ENCODE results near the gene TRIB2. TPM values are rescaled to one million over a fixed set of nuclear protein-coding genes. Genes with fewer than 3 reads are reported as not detected.
A peak's percentile ranks its signal among the peaks of the same experiment; 100 is the strongest.

Gene TRIB2
- total RNA-seq (39.4 TPM), polyA plus RNA-seq (69.8 TPM)
- long read RNA-seq, donor 1, full-length matches to known transcripts, result 1 of 1 reads
- long read RNA-seq, donor 1, partial matches to known transcripts, result 0 of 1 reads
- long read RNA-seq, donor 1, other reads (novel, unspliced or antisense), result 0 of 1 reads
- long read RNA-seq, donor 2, full-length matches to known transcripts, result 23 of 23 reads
- long read RNA-seq, donor 2, partial matches to known transcripts, result 0 of 23 reads
- long read RNA-seq, donor 2, other reads (novel, unspliced or antisense), result 0 of 23 reads
- long read RNA-seq, donor 3, full-length matches to known transcripts, result 14 of 14 reads
- long read RNA-seq, donor 3, partial matches to known transcripts, result 0 of 14 reads
- long read RNA-seq, donor 3, other reads (novel, unspliced or antisense), result 0 of 14 reads
- long read RNA-seq, donor 4, full-length matches to known transcripts, result 7 of 34 reads
- long read RNA-seq, donor 4, partial matches to known transcripts, result 27 of 34 reads
- long read RNA-seq, donor 4, other reads (novel, unspliced or antisense), result 0 of 34 reads
- long read RNA-seq, donor 5, full-length matches to known transcripts, result 14 of 74 reads
- long read RNA-seq, donor 5, partial matches to known transcripts, result 60 of 74 reads
- long read RNA-seq, donor 5, other reads (novel, unspliced or antisense), result 0 of 74 reads
- long read RNA-seq, donor 6, full-length matches to known transcripts, result 3 of 3 reads
- long read RNA-seq, donor 6, partial matches to known transcripts, result 0 of 3 reads
- long read RNA-seq, donor 6, other reads (novel, unspliced or antisense), result 0 of 3 reads
- long read RNA-seq, donor 7, full-length matches to known transcripts, result 7 of 7 reads
- long read RNA-seq, donor 7, partial matches to known transcripts, result 0 of 7 reads
- long read RNA-seq, donor 7, other reads (novel, unspliced or antisense), result 0 of 7 reads
- long read RNA-seq, donor 8, full-length matches to known transcripts, result 4 of 4 reads
- long read RNA-seq, donor 8, partial matches to known transcripts, result 0 of 4 reads
- long read RNA-seq, donor 8, other reads (novel, unspliced or antisense), result 0 of 4 reads
- long read RNA-seq, donor 9, full-length matches to known transcripts, result 9 of 9 reads
- long read RNA-seq, donor 9, partial matches to known transcripts, result 0 of 9 reads
- long read RNA-seq, donor 9, other reads (novel, unspliced or antisense), result 0 of 9 reads
- long read RNA-seq, donor 10, full-length matches to known transcripts, result 10 of 10 reads
- long read RNA-seq, donor 10, partial matches to known transcripts, result 0 of 10 reads
- long read RNA-seq, donor 10, other reads (novel, unspliced or antisense), result 0 of 10 reads

- peak within 1 kb of the TSS; percentile 92 to 94 for H3K4me3 ChIP-seq (ENCODE audit: low read length in 2 of 2)
- H3K36me3 ChIP-seq (ENCODE audit: control insufficient read depth in 2 of 2, insufficient read depth in 2 of 2, low read length in 1 of 2), result peaks cover 0 to under 1% of the 10 kb centered on the region in 2 donors
- H3K27ac ChIP-seq (ENCODE audit: low read depth in 1 of 2, low read length in 1 of 2), result peak within 1 kb of the TSS; percentile 94
- DNase-seq (ENCODE audit: low read depth in 6 of 9, low spot score in 9 of 9), result peak in 8 of 9 donors; percentile 69 to 96 (median 87)
- H3K9me3 ChIP-seq (ENCODE audit: control insufficient read depth in 2 of 2, insufficient read depth in 1 of 2, low read length in 1 of 2), result no peaks in the 10 kb centered on the region
- WGBS, result under 1% methylated on average over 90 of the region's 90 CpGs
- H3K27me3 ChIP-seq (ENCODE audit: control insufficient read depth in 2 of 2, insufficient read depth in 1 of 2, low read length in 1 of 2), result peaks cover 0 to 2% of the 10 kb centered on the region in 2 donors
- H3K4me1 ChIP-seq (ENCODE audit: control insufficient read depth in 2 of 2, insufficient read depth in 2 of 2, low read length in 2 of 2), result peaks cover 15 to 35% of the 10 kb centered on the region in 2 donors
Measured at GRCh38 chr2:12716282-12717190, at the start of gene TRIB2. Gene TRIB2 (plus strand): TSS chr2:12716936. CDS start chr2:12718308, 1,372 bp downstream.

- Histone ChIP-seq H3K36me3 (ENCODE audit: control insufficient read depth in 2 of 2, insufficient read depth in 2 of 2, low read length in 1 of 2) (no peaks in the 10 kb centered on the region), H3K4me1 (ENCODE audit: control insufficient read depth in 2 of 2, insufficient read depth in 2 of 2, low read length in 2 of 2) (no peaks in the 10 kb centered on the region), H3K27ac (ENCODE audit: low read depth in 1 of 2, low read length in 1 of 2) (no peak overlapping the region), H3K9me3 (ENCODE audit: control insufficient read depth in 2 of 2, insufficient read depth in 1 of 2, low read length in 1 of 2) (no peaks in the 10 kb centered on the region), H3K4me3 (ENCODE audit: low read length in 2 of 2) (no peak overlapping the region), H3K27me3 (ENCODE audit: control insufficient read depth in 2 of 2, insufficient read depth in 1 of 2, low read length in 1 of 2) (no peaks in the 10 kb centered on the region)
- DNase-seq (ENCODE audit: low read depth in 6 of 9, low spot score in 9 of 9), result no peak
- WGBS, result 93% methylated on average over 3 of the region's 3 CpGs
Measured at GRCh38 chr2:12669036-12669435, 47.7 kb upstream of the TRIB2 start.

GRCh38 chr2:12672711-12673315 is 43.9 kb upstream of the TRIB2 start:
- Histone ChIP-seq H3K27me3 (ENCODE audit: control insufficient read depth in 2 of 2, insufficient read depth in 1 of 2, low read length in 1 of 2) (no peaks in the 10 kb centered on the region), H3K9me3 (ENCODE audit: control insufficient read depth in 2 of 2, insufficient read depth in 1 of 2, low read length in 1 of 2) (no peaks in the 10 kb centered on the region), H3K36me3 (ENCODE audit: control insufficient read depth in 2 of 2, insufficient read depth in 2 of 2, low read length in 1 of 2) (no peaks in the 10 kb centered on the region), H3K4me3 (ENCODE audit: low read length in 2 of 2) (no peak overlapping the region), H3K27ac (ENCODE audit: low read depth in 1 of 2, low read length in 1 of 2) (no peak overlapping the region), H3K4me1 (ENCODE audit: control insufficient read depth in 2 of 2, insufficient read depth in 2 of 2, low read length in 2 of 2) (no peaks in the 10 kb centered on the region)
- DNase-seq (ENCODE audit: low read depth in 6 of 9, low spot score in 9 of 9), result no peak
- 94% methylated on average over 8 of the region's 8 CpGs for WGBS

GRCh38 chr2:12674644-12675328 is 42.0 kb upstream of the TRIB2 start:
- WGBS, result 95% methylated on average over 4 of the region's 4 CpGs
- Histone ChIP-seq H3K27me3 (ENCODE audit: control insufficient read depth in 2 of 2, insufficient read depth in 1 of 2, low read length in 1 of 2) (no peaks in the 10 kb centered on the region), H3K9me3 (ENCODE audit: control insufficient read depth in 2 of 2, insufficient read depth in 1 of 2, low read length in 1 of 2) (peaks cover 0 to 3% of the 10 kb centered on the region in 2 donors), H3K36me3 (ENCODE audit: control insufficient read depth in 2 of 2, insufficient read depth in 2 of 2, low read length in 1 of 2) (no peaks in the 10 kb centered on the region), H3K27ac (ENCODE audit: low read depth in 1 of 2, low read length in 1 of 2) (no peak overlapping the region), H3K4me3 (ENCODE audit: low read length in 2 of 2) (no peak overlapping the region), H3K4me1 (ENCODE audit: control insufficient read depth in 2 of 2, insufficient read depth in 2 of 2, low read length in 2 of 2) (no peaks in the 10 kb centered on the region)
- DNase-seq (ENCODE audit: low read depth in 6 of 9, low spot score in 9 of 9), result no peak

- peaks cover 0 to 3% of the 10 kb centered on the region in 2 donors for H3K9me3 ChIP-seq (ENCODE audit: control insufficient read depth in 2 of 2, insufficient read depth in 1 of 2, low read length in 1 of 2)
- H3K4me3 ChIP-seq (ENCODE audit: low read length in 2 of 2), result no peak overlapping the region
- 91% methylated on average over 7 of the region's 7 CpGs for WGBS
- no peak for DNase-seq (ENCODE audit: low read depth in 6 of 9, low spot score in 9 of 9)
- no peak overlapping the region for H3K27ac ChIP-seq (ENCODE audit: low read depth in 1 of 2, low read length in 1 of 2)
- no peaks in the 10 kb centered on the region for H3K27me3 ChIP-seq (ENCODE audit: control insufficient read depth in 2 of 2, insufficient read depth in 1 of 2, low read length in 1 of 2)
- H3K4me1 ChIP-seq (ENCODE audit: control insufficient read depth in 2 of 2, insufficient read depth in 2 of 2, low read length in 2 of 2), result no peaks in the 10 kb centered on the region
- H3K36me3 ChIP-seq (ENCODE audit: control insufficient read depth in 2 of 2, insufficient read depth in 2 of 2, low read length in 1 of 2), result no peaks in the 10 kb centered on the region
Measured at GRCh38 chr2:12675352-12675795, 41.4 kb upstream of the TRIB2 start.

- no peak for DNase-seq (ENCODE audit: low read depth in 6 of 9, low spot score in 9 of 9)
- Histone ChIP-seq H3K36me3 (ENCODE audit: control insufficient read depth in 2 of 2, insufficient read depth in 2 of 2, low read length in 1 of 2) (no peaks in the 10 kb centered on the region), H3K4me1 (ENCODE audit: control insufficient read depth in 2 of 2, insufficient read depth in 2 of 2, low read length in 2 of 2) (no peaks in the 10 kb centered on the region), H3K27ac (ENCODE audit: low read depth in 1 of 2, low read length in 1 of 2) (no peak overlapping the region), H3K9me3 (ENCODE audit: control insufficient read depth in 2 of 2, insufficient read depth in 1 of 2, low read length in 1 of 2) (peaks cover 0 to 3% of the 10 kb centered on the region in 2 donors), H3K27me3 (ENCODE audit: control insufficient read depth in 2 of 2, insufficient read depth in 1 of 2, low read length in 1 of 2) (no peaks in the 10 kb centered on the region), H3K4me3 (ENCODE audit: low read length in 2 of 2) (no peak overlapping the region)
- 96% methylated on average over 5 of the region's 5 CpGs for WGBS
Measured at GRCh38 chr2:12675801-12676200, 40.9 kb upstream of the TRIB2 start.

- peaks cover 0 to 3% of the 10 kb centered on the region in 2 donors for H3K9me3 ChIP-seq (ENCODE audit: control insufficient read depth in 2 of 2, insufficient read depth in 1 of 2, low read length in 1 of 2)
- no peak overlapping the region for H3K4me3 ChIP-seq (ENCODE audit: low read length in 2 of 2)
- no peak overlapping the region for H3K27ac ChIP-seq (ENCODE audit: low read depth in 1 of 2, low read length in 1 of 2)
- 95% methylated on average over 4 of the region's 4 CpGs for WGBS
- no peaks in the 10 kb centered on the region for H3K27me3 ChIP-seq (ENCODE audit: control insufficient read depth in 2 of 2, insufficient read depth in 1 of 2, low read length in 1 of 2)
- no peaks in the 10 kb centered on the region for H3K36me3 ChIP-seq (ENCODE audit: control insufficient read depth in 2 of 2, insufficient read depth in 2 of 2, low read length in 1 of 2)
- DNase-seq (ENCODE audit: low read depth in 6 of 9, low spot score in 9 of 9), result no peak
- no peaks in the 10 kb centered on the region for H3K4me1 ChIP-seq (ENCODE audit: control insufficient read depth in 2 of 2, insufficient read depth in 2 of 2, low read length in 2 of 2)
Measured at GRCh38 chr2:12676771-12677170, 40.0 kb upstream of the TRIB2 start.

Data from thymus (tissue), 14 donors.